ENCODE data around the gene LCE3E.
"Not testable (repeated sequence)": the region's sequence is repeated elsewhere in the genome, so short reads cannot be mapped to it uniquely, and the experiment has no call there.

Gene LCE3E

GRCh38 chr1:152566681-152567080, at the start of gene LCE3E:
TSS of gene LCE3E (minus strand) at chr1:152566780. CDS start at chr1:152566208, 572 bp downstream.
- DNase-seq (ENCODE audit: low spot score) = peak; percentile 0

- DNase-seq (ENCODE audit: low spot score) = no peak
Observed at GRCh38 chr1:152613511-152613910, 46.9 kb upstream of the LCE3E start, which contains the start of gene LCE3B. TSS of gene LCE3B (plus strand) at chr1:152613811. CDS start at chr1:152613811, 0 bp downstream.

GRCh38 chr1:152599934-152600333, 33.4 kb upstream of the LCE3E start, which contains the start of gene LCE3C:
TSS of gene LCE3C (plus strand) at chr1:152600234. CDS start at chr1:152600732, 498 bp downstream.
- no peak for DNase-seq (ENCODE audit: low spot score)

GRCh38 chr1:152596986-152597385, 30.4 kb upstream of the LCE3E start:
- no peak for DNase-seq (ENCODE audit: low spot score)

GRCh38 chr1:152585586-152585985, 19.0 kb upstream of the LCE3E start:
- no peak for DNase-seq (ENCODE audit: low spot score)

GRCh38 chr1:152582647-152583046, 16.1 kb upstream of the LCE3E start:
- peak; percentile 1 for DNase-seq (ENCODE audit: low spot score)

- peak; percentile 1 for DNase-seq (ENCODE audit: low spot score)
Observed at GRCh38 chr1:152580433-152580832, 13.9 kb upstream of the LCE3E start, which contains the start of gene LCE3D. TSS of gene LCE3D (minus strand) at chr1:152580516. CDS start at chr1:152579936, 580 bp downstream.

- not testable (repeated sequence) for DNase-seq (ENCODE audit: low spot score)
Observed at GRCh38 chr1:152579526-152579925, 12.9 kb upstream of the LCE3E start.

- DNase-seq (ENCODE audit: low spot score) = peak; percentile 13
Observed at GRCh38 chr1:152577168-152577567, 10.6 kb upstream of the LCE3E start.

GRCh38 chr1:152565535-152566215, 905 bp downstream of the LCE3E start:
- peak; percentile 1 for DNase-seq (ENCODE audit: low spot score)

GRCh38 chr1:152565115-152565514, 1.5 kb downstream of the LCE3E start:
- DNase-seq (ENCODE audit: low spot score) = peak; percentile 0

- not testable (repeated sequence) for DNase-seq (ENCODE audit: low spot score)
Observed at GRCh38 chr1:152548358-152548757, 18.2 kb downstream of the LCE3E start.

- no peak for DNase-seq (ENCODE audit: low spot score)
Observed at GRCh38 chr1:152546704-152547103, 19.9 kb downstream of the LCE3E start.

GRCh38 chr1:152543820-152544219, 22.8 kb downstream of the LCE3E start:
- no peak for DNase-seq (ENCODE audit: low spot score)

- DNase-seq (ENCODE audit: low spot score) = no peak
Observed at GRCh38 chr1:152539901-152540300, 26.7 kb downstream of the LCE3E start.

- DNase-seq (ENCODE audit: low spot score) = no peak
Observed at GRCh38 chr1:152537496-152537895, 29.1 kb downstream of the LCE3E start.

GRCh38 chr1:152535774-152536173, 30.8 kb downstream of the LCE3E start:
- DNase-seq (ENCODE audit: low spot score) = no peak

GRCh38 chr1:152533327-152533938, 33.1 kb downstream of the LCE3E start:
- DNase-seq (ENCODE audit: low spot score) = peak; percentile 74

- no peak for DNase-seq (ENCODE audit: low spot score)
Observed at GRCh38 chr1:152525080-152525641, 41.4 kb downstream of the LCE3E start.

- DNase-seq (ENCODE audit: low spot score) = no peak
Observed at GRCh38 chr1:152520561-152521090, 46.0 kb downstream of the LCE3E start.

GRCh38 chr1:152519851-152520250, 46.7 kb downstream of the LCE3E start:
- no peak for DNase-seq (ENCODE audit: low spot score)

GRCh38 chr1:152517237-152517811, 49.3 kb downstream of the LCE3E start:
- DNase-seq (ENCODE audit: low spot score) = no peak
